IMR-90 (cell line): ENCODE data around the gene PRICKLE2. TPM values are rescaled to one million over a fixed set of nuclear protein-coding genes. Genes with fewer than 3 reads are reported as not detected.

Source experiments
- ATAC-seq: fragments of 200-7000 bp; cut with Tn5 transposase; 2 replicates; pipeline ENCODE4 v1.9.1; 2020; ENCODE audit warnings: low read depth, mild to moderate bottlenecking, moderate library complexity
- BruUV-seq: library from RNA; stranded (reverse); fragments of 400-500 nt; replicated peaks from 2 replicates; lab custom pipeline; 2021; lab: Mats Ljungman, UMichigan
- CTCF ChIA-PET: fragments of 300-600 bp; formaldehyde crosslinking; extraction: SDS; loops from one replicate; lab custom pipeline; 2021; ENCODE audit warnings: antibody characterized with exemption; lab: Yijun Ruan, JAX
- POLR2A ChIA-PET: fragments of 300-600 bp; sonication (Branson Sonifier 250); formaldehyde crosslinking; loops from one replicate; lab custom pipeline; 2022; ENCODE audit warnings: antibody characterized with exemption; ENCODE audit not compliant: unreplicated experiment; lab: Charles Lee
- DNase-seq: peaks from one replicate; pipeline ENCODE4 v3.0.0; 2013
- H2AFZ ChIP-seq: replicated peaks from 2 replicates; pipeline ENCODE3; 2013; ENCODE audit warnings: low read length, mild to moderate bottlenecking; ENCODE audit not compliant: poor library complexity
- H2AK5ac ChIP-seq: 2 replicates; pipeline ENCODE4 v1.6.1; 2013; ENCODE audit warnings: low read depth, low read length, inconsistent platforms
- H2AK9ac ChIP-seq: replicated peaks from 2 replicates; pipeline ENCODE3; 2013; ENCODE audit warnings: mild to moderate bottlenecking, low read depth, low read length, moderate library complexity; ENCODE audit not compliant: poor library complexity
- H2BK120ac ChIP-seq: 2 replicates; pipeline ENCODE4 v1.6.1; 2013; ENCODE audit warnings: low read depth, low read length, inconsistent platforms
- H2BK15ac ChIP-seq: 3 replicates; pipeline ENCODE4 v1.6.1; 2013; ENCODE audit warnings: low read depth, low read length, inconsistent platforms
- H2BK20ac ChIP-seq: 2 replicates; pipeline ENCODE4 v1.6.1; 2013; ENCODE audit warnings: low read depth, mild to moderate bottlenecking, inconsistent platforms, low read length, moderate library complexity
- H2BK5ac ChIP-seq: 2 replicates; pipeline ENCODE4 v1.6.1; 2013; ENCODE audit warnings: mild to moderate bottlenecking, low read depth, low read length, inconsistent platforms; ENCODE audit not compliant: poor library complexity, severe bottlenecking
- H3K14ac ChIP-seq: replicated peaks from 2 replicates; pipeline ENCODE4 v1.6.1; 2013; ENCODE audit warnings: low read depth, low read length, inconsistent platforms
- H3K18ac ChIP-seq: 2 replicates; pipeline ENCODE4 v1.6.1; 2013; ENCODE audit warnings: low read depth, low read length, control low read depth
- H3K23ac ChIP-seq: 2 replicates; pipeline ENCODE4 v1.6.1; 2013; ENCODE audit warnings: low read depth, low read length, inconsistent platforms
- H3K27ac ChIP-seq: 2 replicates; pipeline ENCODE4 v1.5.1; 2013; ENCODE audit warnings: mild to moderate bottlenecking, control low read depth, low read length; ENCODE audit not compliant: insufficient read depth
- H3K27me3 ChIP-seq: 2 replicates; pipeline ENCODE4 v1.6.1; 2013; ENCODE audit warnings: low read length; ENCODE audit not compliant: control insufficient read depth, insufficient read depth
- H3K36me3 ChIP-seq: 2 replicates; pipeline ENCODE4 v1.6.1; 2013; ENCODE audit warnings: low read length, mixed read lengths; ENCODE audit not compliant: control insufficient read depth, insufficient read depth
- H3K4ac ChIP-seq: 2 replicates; pipeline ENCODE4 v1.6.1; 2013; ENCODE audit warnings: low read depth, low read length, inconsistent platforms
- H3K4me1 ChIP-seq: 2 replicates; pipeline ENCODE4 v1.6.1; 2013; ENCODE audit warnings: low read length, mixed read lengths; ENCODE audit not compliant: control insufficient read depth, insufficient read depth
- H3K4me2 ChIP-seq: 2 replicates; pipeline ENCODE4 v1.6.1; 2013; ENCODE audit warnings: low read depth, mild to moderate bottlenecking, control low read depth, low read length, moderate library complexity
- H3K4me3 ChIP-seq: 2 replicates; pipeline ENCODE4 v1.5.1; 2013; ENCODE audit warnings: low read depth, mild to moderate bottlenecking, control low read depth, low read length, moderate library complexity; ENCODE audit not compliant: insufficient read depth
- H3K56ac ChIP-seq: 2 replicates; pipeline ENCODE4 v1.6.1; 2013; ENCODE audit warnings: low read length, inconsistent platforms; ENCODE audit not compliant: insufficient read depth; ENCODE audit errors: extremely low read depth
- H3K79me1 ChIP-seq, 2 experiments: 2 replicates each; pipeline ENCODE4 v1.6.1; 2013; ENCODE audit warnings: low read length in 2 of 2, inconsistent platforms in 1 of 2, low read depth in 1 of 2
- H3K9ac ChIP-seq: 2 replicates; pipeline ENCODE4 v1.6.1; 2013; ENCODE audit warnings: low read depth, low read length, control low read depth
- H3K9me1 ChIP-seq: 2 replicates; pipeline ENCODE4 v1.6.1; 2013; ENCODE audit warnings: low read length, inconsistent platforms; ENCODE audit not compliant: insufficient read depth
- H3K9me3 ChIP-seq: 2 replicates; pipeline ENCODE4 v1.6.1; 2013; ENCODE audit warnings: low read length; ENCODE audit not compliant: control insufficient read depth, insufficient read depth
- H4K20me1 ChIP-seq: 2 replicates; pipeline ENCODE4 v1.6.1; 2013; ENCODE audit warnings: low read length, inconsistent platforms; ENCODE audit not compliant: insufficient read depth
- H4K5ac ChIP-seq: 2 replicates; pipeline ENCODE4 v1.6.1; 2013; ENCODE audit warnings: mild to moderate bottlenecking, low read depth, low read length, control low read depth
- H4K8ac ChIP-seq, 2 experiments: 2 replicates each; pipeline ENCODE4 v1.6.1; 2013; ENCODE audit warnings: low read depth in 2 of 2, low read length in 2 of 2, control low read depth in 1 of 2, inconsistent platforms in 1 of 2
- H4K91ac ChIP-seq: 2 replicates; pipeline ENCODE4 v1.6.1; 2013; ENCODE audit warnings: low read depth, low read length, inconsistent platforms; ENCODE audit not compliant: insufficient read depth
- MAFK ChIP-seq: IDR thresholded peaks from 2 replicates; pipeline ENCODE4 v1.6.1; 2012; ENCODE audit warnings: low read depth, low read length, improper control_type of control experiment
- MXI1 ChIP-seq: IDR thresholded peaks from 2 replicates; pipeline ENCODE4 v1.6.1; 2012; ENCODE audit warnings: low read depth, mild to moderate bottlenecking, low read length, moderate library complexity, borderline replicate concordance
- RCOR1 ChIP-seq: IDR thresholded peaks from 2 replicates; pipeline ENCODE4 v1.6.1; 2012; ENCODE audit warnings: mild to moderate bottlenecking, low read length, improper control_type of control experiment; ENCODE audit not compliant: insufficient replicate concordance
- WGBS, 2 experiments: methylation state at CpG; one replicate each; pipeline versions ENCODE4 v1.1.5 to v1.1.7; 2013; ENCODE audit warnings: missing lambda C conversion rate in 2 of 2; ENCODE audit not compliant: insufficient read length in 1 of 2; ENCODE audit errors: extremely low coverage in 2 of 2; 5-methylcytosine and 5-hydroxymethylcytosine counted together
- dilution Hi-C: fragments of 300-500 bp; cut with HindIII; formaldehyde crosslinking; loops from one replicate; pipeline ENCODE4 v1.14.3; 2018; ENCODE audit warnings: low sequenced_read_pairs; ENCODE audit not compliant: unreplicated experiment
- in situ Hi-C: fragments of 300-500 bp; cut with MboI; formaldehyde crosslinking; loops from 3 replicates; pipeline ENCODE4 v1.14.3; 2019; ENCODE audit warnings: low sequenced_read_pairs, inconsistent platforms, mixed read lengths
- intact Hi-C: fragments of 100-400 bp; cut with micrococcal nuclease; formaldehyde crosslinking; loops from 2 replicates; pipeline ENCODE4 v1.10.0; 2022
- polyA plus RNA-seq, 3 experiments: library from polyadenylated mRNA; depleted of rRNA; stranded (reverse); fragments of >200 nt; gene quantifications; 2 replicates each; pipeline ENCODE4 v1.2.3, GENCODE V29; 2012; ENCODE audit warnings: low replicate concordance in 1 of 3
- total RNA-seq: library from RNA; depleted of rRNA; stranded (reverse); fragments of >200 nt; gene quantifications from 2 replicates; pipeline ENCODE4 v1.2.3, GENCODE V29; 2012

The PRICKLE2 gene
- total and polyA plus RNA-seq, 2 of the 4 experiments (the other 2 are of a cell fraction) = 4.1 to 14.2 TPM

- H3K9ac ChIP-seq = no peak overlapping the region
- no peak overlapping the region for H2BK5ac ChIP-seq
- no peak overlapping the region for H2BK120ac ChIP-seq
- no peak overlapping the region for H2AK5ac ChIP-seq
- H4K20me1 ChIP-seq = no peaks in the 10 kb centered on the region
- DNase-seq = no peak
- H3K36me3 ChIP-seq = no peaks in the 10 kb centered on the region
- WGBS, 2 experiments = no CpG with 5 or more reads among the region's 3 CpGs
- no peak overlapping the region for H2AK9ac ChIP-seq
- H3K4me2 ChIP-seq = no peak overlapping the region
- CTCF ChIA-PET = interaction anchor here (0.6 kb wide), 1 partner anchor 14 kb away, joined by 3 read pairs; no protein-coding TSS in a partner anchor
- TF ChIP-seq MAFK = 0 out of 2 replicates have a peak, but pooled peaks have one; percentile 12
- no peak for TF ChIP-seq RCOR1
- TF ChIP-seq MXI1 = no peak
- dilution Hi-C loops (no loop called here), in situ Hi-C loops (no loop called here), intact Hi-C loops (no loop called here)
- no peak overlapping the region for H3K18ac ChIP-seq
- ATAC-seq = no peak
- H3K4me1 ChIP-seq = peaks cover 4% of the 10 kb centered on the region
- no peaks in the 10 kb centered on the region for H3K9me1 ChIP-seq
- no peak overlapping the region for H2BK15ac ChIP-seq
- no peak overlapping the region for H4K5ac ChIP-seq
- POLR2A ChIA-PET = no interaction called here
- H3K56ac ChIP-seq = no peak overlapping the region
- H4K8ac ChIP-seq = no peak overlapping the region
- H3K23ac ChIP-seq = no peak overlapping the region
- no peak overlapping the region for H4K91ac ChIP-seq
- no peak overlapping the region for H3K4ac ChIP-seq
- no peak overlapping the region for H2BK20ac ChIP-seq
- H3K4me3 ChIP-seq = no peak overlapping the region
- H3K14ac ChIP-seq = no peak overlapping the region
- no peaks in the 10 kb centered on the region for H3K9me3 ChIP-seq
- peaks cover 0 to 14% of the 10 kb centered on the region in 2 experiments; a peak in 3 of 4 replicates for H3K79me1 ChIP-seq
- no peak overlapping the region for H2AFZ ChIP-seq
- no peak overlapping the region for H3K27ac ChIP-seq
- H3K27me3 ChIP-seq = no peaks in the 10 kb centered on the region
- BruUV-seq = no TSS peak
These were observed 47.6 kb upstream of the PRICKLE2 start for GRCh38 chr3:64272842-64273241.
